Neural progenitor cell (in vitro differentiated cells): ENCODE results near the gene MRM2. TPM values are rescaled to one million over a fixed set of nuclear protein-coding genes. Genes with fewer than 3 reads are reported as not detected.
A peak's percentile ranks its signal among the peaks of the same experiment; 100 is the strongest.
"Not testable (repeated sequence)": the region's sequence is repeated elsewhere in the genome, so short reads cannot be mapped to it uniquely, and the experiment has no call there.

ENCODE experiments used
- DNase-seq: peaks from one replicate; pipeline ENCODE4 v3.0.0-alpha.2; 2016; ENCODE audit warnings: low spot score
- H2AFZ ChIP-seq: fragments of 200-600 bp; sonication (generic); replicated peaks from 2 replicates; pipeline ENCODE4 v1.6.1; 2016; ENCODE audit warnings: antibody characterized with exemption
- H3F3A ChIP-seq: fragments of 200-600 bp; sonication (generic); 2 replicates; pipeline ENCODE4 v1.6.1; 2016; ENCODE audit warnings: antibody characterized with exemption, low read depth
- H3K27ac ChIP-seq: fragments of 200-600 bp; sonication (generic); 2 replicates; pipeline ENCODE4 v1.5.1; 2016; ENCODE audit warnings: mild to moderate bottlenecking
- H3K27me3 ChIP-seq: fragments of 200-600 bp; sonication (generic); 2 replicates; pipeline ENCODE4 v1.6.1; 2016; ENCODE audit warnings: mild to moderate bottlenecking, moderate library complexity
- H3K36me3 ChIP-seq: fragments of 200-600 bp; sonication (generic); 2 replicates; pipeline ENCODE4 v1.5.1; 2016
- H3K4me1 ChIP-seq: fragments of 200-600 bp; sonication (generic); 2 replicates; pipeline ENCODE4 v1.6.1; 2016; ENCODE audit warnings: mixed run types
- H3K4me2 ChIP-seq: fragments of 200-600 bp; sonication (generic); 2 replicates; pipeline ENCODE4 v1.6.1; 2016
- H3K4me3 ChIP-seq: fragments of 200-600 bp; sonication (generic); 2 replicates; pipeline ENCODE4 v1.5.1; 2016
- H3K79me2 ChIP-seq: fragments of 200-600 bp; sonication (generic); 2 replicates; pipeline ENCODE4 v1.6.1; 2016; ENCODE audit warnings: low read depth
- H3K9ac ChIP-seq: fragments of 200-600 bp; sonication (generic); 2 replicates; pipeline ENCODE4 v1.6.1; 2016
- H3K9me3 ChIP-seq: fragments of 200-600 bp; sonication (generic); 2 replicates; pipeline ENCODE4 v1.5.1; 2016; ENCODE audit warnings: low read depth
- H4K20me1 ChIP-seq: fragments of 200-600 bp; sonication (generic); 2 replicates; pipeline ENCODE4 v1.6.1; 2016; ENCODE audit warnings: low read depth
- H3K27ac Mint-ChIP-seq: 3 replicates; pipeline ENCODE4 v1.8.0; 2021; ENCODE audit warnings: mixed read lengths
- H3K27me3 Mint-ChIP-seq: 2 replicates; pipeline ENCODE4 v1.8.0; 2022; ENCODE audit warnings: low read depth, mild to moderate bottlenecking, inconsistent platforms, moderate library complexity, mixed read lengths; ENCODE audit not compliant: insufficient read depth
- H3K36me3 Mint-ChIP-seq: 3 replicates; pipeline ENCODE4 v1.8.0; 2021; ENCODE audit warnings: mixed read lengths
- H3K4me1 Mint-ChIP-seq: 3 replicates; pipeline ENCODE4 v1.8.0; 2021; ENCODE audit warnings: mixed read lengths
- H3K4me3 Mint-ChIP-seq: 3 replicates; pipeline ENCODE4 v1.8.0; 2021; ENCODE audit warnings: mild to moderate bottlenecking, moderate library complexity, mixed read lengths
- H3K9me3 Mint-ChIP-seq: 3 replicates; pipeline ENCODE4 v1.8.0; 2020; ENCODE audit warnings: mixed read lengths
- CTCF ChIP-seq: fragments of 200-600 bp; sonication (generic); IDR thresholded peaks from 2 replicates; pipeline ENCODE4 v1.5.1; 2017; ENCODE audit warnings: antibody characterized with exemption, mild to moderate bottlenecking
- EZH2 ChIP-seq: fragments of 200-600 bp; sonication (generic); IDR thresholded peaks from 2 replicates; pipeline ENCODE4 v1.6.1; 2017; ENCODE audit warnings: antibody characterized with exemption, mild to moderate bottlenecking, moderate library complexity
- EZH2phosphoT487 ChIP-seq: fragments of 200-600 bp; sonication (generic); IDR thresholded peaks from 2 replicates; pipeline ENCODE4 v1.6.1; 2017; ENCODE audit warnings: antibody characterized with exemption
- total RNA-seq: library from RNA; depleted of rRNA; stranded (reverse); fragments of >200 nt; gene quantifications from 2 replicates; pipeline ENCODE4 v1.2.3, GENCODE V29; 2015; ENCODE audit warnings: low replicate concordance

The MRM2 gene
- total RNA-seq, 1 donor from 2014 or later = 34.3 TPM

- H3K4me1 ChIP-seq = peaks cover 24% of the 10 kb centered on the region
- peaks cover 20% of the 10 kb centered on the region for H3F3A ChIP-seq
- no peak overlapping the region for H3K4me2 ChIP-seq
- H3K9me3 ChIP-seq = no peaks in the 10 kb centered on the region
- H3K4me3 ChIP-seq = no peak overlapping the region
- Mint-ChIP-seq H3K27me3 (peaks cover 2% of the 10 kb centered on the region), H3K4me3 (no peak overlapping the region), H3K27ac (peak overlapping the region; percentile 19), H3K36me3 (peaks cover 7% of the 10 kb centered on the region), H3K4me1 (peaks cover 26% of the 10 kb centered on the region), H3K9me3 (peaks cover 7% of the 10 kb centered on the region)
- no peak for TF ChIP-seq EZH2
- no peak for TF ChIP-seq EZH2phosphoT487
- TF ChIP-seq CTCF = no peak
- H3K27me3 ChIP-seq = no peaks in the 10 kb centered on the region
- H4K20me1 ChIP-seq = peaks cover 7% of the 10 kb centered on the region
- no peak overlapping the region for H2AFZ ChIP-seq
- H3K9ac ChIP-seq = no peak overlapping the region
- DNase-seq = no peak
- H3K36me3 ChIP-seq = no peaks in the 10 kb centered on the region
- H3K79me2 ChIP-seq = no peaks in the 10 kb centered on the region
- H3K27ac ChIP-seq = no peak overlapping the region
Observed at GRCh38 chr7:2271273-2272026, 29.4 kb upstream of the MRM2 start.

GRCh38 chr7:2270495-2270894 is 28.5 kb upstream of the MRM2 start:
- peaks cover 7% of the 10 kb centered on the region for H3K9me3 Mint-ChIP-seq
- no peak overlapping the region for H3K4me3 Mint-ChIP-seq

GRCh38 chr7:2269991-2270460 is 28.0 kb upstream of the MRM2 start:
- H3K27me3 ChIP-seq = no peaks in the 10 kb centered on the region
- H3K9me3 ChIP-seq = no peaks in the 10 kb centered on the region
- H3K79me2 ChIP-seq = no peaks in the 10 kb centered on the region
- no peak overlapping the region for H3K4me3 Mint-ChIP-seq
- peaks cover 26% of the 10 kb centered on the region for H3K4me1 Mint-ChIP-seq
- TF ChIP-seq CTCF = no peak
- no peak for TF ChIP-seq EZH2
- TF ChIP-seq EZH2phosphoT487 = no peak
- H2AFZ ChIP-seq = no peak overlapping the region
- peak overlapping the region; percentile 74 for H3K4me2 ChIP-seq
- H3K27ac ChIP-seq = peak overlapping the region; percentile 94
- no peak overlapping the region for H3K9ac ChIP-seq
- no peaks in the 10 kb centered on the region for H3K36me3 ChIP-seq
- peaks cover 7% of the 10 kb centered on the region for H3K36me3 Mint-ChIP-seq
- H4K20me1 ChIP-seq = peaks cover 7% of the 10 kb centered on the region
- peak overlapping the region; percentile 7 for H3K4me3 ChIP-seq
- H3K27ac Mint-ChIP-seq = no peak overlapping the region
- peaks cover 24% of the 10 kb centered on the region for H3K4me1 ChIP-seq
- H3K9me3 Mint-ChIP-seq = peaks cover 7% of the 10 kb centered on the region
- H3K27me3 Mint-ChIP-seq = peaks cover 4% of the 10 kb centered on the region
- DNase-seq = no peak
- H3F3A ChIP-seq = peaks cover 20% of the 10 kb centered on the region

More at GRCh38 chr7:2270495-2270894, 28.5 kb upstream of the MRM2 start:
- DNase-seq = peak; percentile 23
- no peaks in the 10 kb centered on the region for H3K79me2 ChIP-seq
- Mint-ChIP-seq H3K36me3 (peaks cover 7% of the 10 kb centered on the region), H3K27me3 (peaks cover 2% of the 10 kb centered on the region), H3K4me1 (peaks cover 26% of the 10 kb centered on the region), H3K27ac (no peak overlapping the region)
- H3K36me3 ChIP-seq = no peaks in the 10 kb centered on the region
- peak overlapping the region; percentile 94 for H3K27ac ChIP-seq
- H3K4me3 ChIP-seq = no peak overlapping the region
- H3K9ac ChIP-seq = no peak overlapping the region
- H3K4me2 ChIP-seq = peak overlapping the region; percentile 74
- peaks cover 20% of the 10 kb centered on the region for H3F3A ChIP-seq
- H2AFZ ChIP-seq = no peak overlapping the region
- H4K20me1 ChIP-seq = peaks cover 7% of the 10 kb centered on the region
- TF ChIP-seq EZH2 (no peak), CTCF (no peak), EZH2phosphoT487 (no peak)
- H3K4me1 ChIP-seq = peaks cover 24% of the 10 kb centered on the region
- H3K27me3 ChIP-seq = no peaks in the 10 kb centered on the region
- H3K9me3 ChIP-seq = no peaks in the 10 kb centered on the region

GRCh38 chr7:2269089-2269990 is 27.3 kb upstream of the MRM2 start:
- not testable (repeated sequence) for H3K36me3 ChIP-seq, H3K27me3 Mint-ChIP-seq, H2AFZ ChIP-seq, H3K79me2 ChIP-seq, H3K9me3 ChIP-seq, H4K20me1 ChIP-seq, H3K9ac ChIP-seq, H3K9me3 Mint-ChIP-seq, H3K27me3 ChIP-seq
- peak; percentile 61 for DNase-seq
- Mint-ChIP-seq H3K4me3 (peak overlapping the region; percentile 69), H3K27ac (peak overlapping the region; percentile 84), H3K4me1 (peaks cover 26% of the 10 kb centered on the region), H3K36me3 (peaks cover 10% of the 10 kb centered on the region)
- Histone ChIP-seq H3K4me1 (peaks cover 24% of the 10 kb centered on the region), H3F3A (peaks cover 20% of the 10 kb centered on the region), H3K27ac (peak overlapping the region; percentile 94), H3K4me3 (peak overlapping the region; percentile 7), H3K4me2 (peak overlapping the region; percentile 74)
